ENCODE data around the gene MYOF.

- TF ChIP-seq CTCF (IDR thresholded peaks at IDR 0.05) (no peak), POLR2A (IDR thresholded peaks at IDR 0.05) (no peak)
Measured at GRCh38 chr10:93465806-93466675, 16.1 kb downstream of the MYOF start.
